GM23338 (cell line): ENCODE data around the gene OLFML2B. TPM values are rescaled to one million over a fixed set of nuclear protein-coding genes. Genes with fewer than 3 reads are reported as not detected.

Experiments
- ATAC-seq: fragments of 200-7000 bp; cut with Tn5 transposase; 3 replicates; pipeline ENCODE4 v1.9.1; 2020
- DNase-seq: peaks from one replicate; pipeline ENCODE4 v3.0.0-alpha.2; 2015; ENCODE audit warnings: low spot score
- H2AFZ ChIP-seq: fragments of 200-600 bp; sonication (generic); 2 replicates; pipeline ENCODE4 v1.8.0; 2016; ENCODE audit warnings: antibody characterized with exemption, mild to moderate bottlenecking, moderate library complexity
- H3F3A ChIP-seq: fragments of 200-600 bp; sonication (generic); replicated peaks from 2 replicates; pipeline ENCODE4 v1.8.0; 2017; ENCODE audit warnings: antibody characterized with exemption, mixed run types, low read depth
- H3K27ac ChIP-seq: fragments of 200-600 bp; sonication (generic); 2 replicates; pipeline ENCODE4 v1.6.1; 2016; ENCODE audit warnings: low read depth
- H3K27me3 ChIP-seq: fragments of 200-600 bp; sonication (generic); 2 replicates; pipeline ENCODE4 v1.8.0; 2016; ENCODE audit warnings: mild to moderate bottlenecking, mixed run types, moderate library complexity; ENCODE audit not compliant: insufficient read depth
- H3K36me3 ChIP-seq: fragments of 200-600 bp; sonication (generic); 2 replicates; pipeline ENCODE4 v1.8.0; 2016; ENCODE audit warnings: mild to moderate bottlenecking; ENCODE audit not compliant: insufficient read depth
- H3K4me1 ChIP-seq: fragments of 200-600 bp; sonication (generic); 2 replicates; pipeline ENCODE4 v1.8.0; 2016; ENCODE audit warnings: mild to moderate bottlenecking, moderate library complexity; ENCODE audit not compliant: insufficient read depth
- H3K4me2 ChIP-seq: fragments of 200-600 bp; sonication (generic); 2 replicates; pipeline ENCODE4 v1.7.1; 2017; ENCODE audit warnings: mixed run types
- H3K4me3 ChIP-seq: fragments of 200-600 bp; sonication (generic); 2 replicates; pipeline ENCODE4 v1.6.1; 2016; ENCODE audit warnings: mixed run types
- H3K79me2 ChIP-seq: fragments of 200-600 bp; sonication (generic); replicated peaks from 2 replicates; pipeline ENCODE4 v1.8.0; 2017; ENCODE audit warnings: mild to moderate bottlenecking; ENCODE audit not compliant: insufficient read depth
- H3K9me2 ChIP-seq: fragments of 200-600 bp; sonication (generic); 2 replicates; pipeline ENCODE4 v1.8.0; 2017; ENCODE audit not compliant: insufficient read depth
- H4K20me1 ChIP-seq: fragments of 200-600 bp; sonication (generic); replicated peaks from 2 replicates; pipeline ENCODE4 v1.8.0; 2017; ENCODE audit warnings: mild to moderate bottlenecking; ENCODE audit not compliant: insufficient read depth
- H3K27ac Mint-ChIP-seq: 2 replicates; pipeline ENCODE4 v1.8.0; 2020; ENCODE audit warnings: inconsistent platforms, mild to moderate bottlenecking, moderate library complexity, mixed read lengths
- H3K27me3 Mint-ChIP-seq: 3 replicates; pipeline ENCODE4 v1.8.0; 2022; ENCODE audit warnings: low read depth, mild to moderate bottlenecking, moderate library complexity, mixed read lengths, inconsistent platforms; ENCODE audit not compliant: insufficient read depth, poor library complexity
- H3K36me3 Mint-ChIP-seq: 3 replicates; pipeline ENCODE4 v1.8.0; 2021; ENCODE audit warnings: low read depth, mild to moderate bottlenecking, inconsistent platforms, moderate library complexity, mixed read lengths
- H3K4me1 Mint-ChIP-seq: 3 replicates; pipeline ENCODE4 v1.8.0; 2020; ENCODE audit warnings: mild to moderate bottlenecking, inconsistent platforms, mixed read lengths
- H3K4me3 Mint-ChIP-seq: 3 replicates; pipeline ENCODE4 v1.8.0; 2021; ENCODE audit warnings: moderate library complexity, mild to moderate bottlenecking, inconsistent platforms, mixed read lengths
- H3K9me3 Mint-ChIP-seq: 3 replicates; pipeline ENCODE4 v1.8.0; 2020; ENCODE audit warnings: moderate library complexity, mild to moderate bottlenecking, inconsistent platforms, mixed read lengths
- CREB1 ChIP-seq: fragments of 250-450 bp; sonication (Bioruptor Pico); IDR thresholded peaks from 2 replicates; pipeline ENCODE4 v1.5.0; 2020; ENCODE audit warnings: low read depth, mild to moderate bottlenecking, moderate library complexity
- CTCF ChIP-seq, 2 experiments: fragments of 200-600 bp in 1 of 2; sonication (generic) in 1 of 2; conservative IDR thresholded peaks; 2 replicates each; pipeline versions ENCODE4 v1.5.1 to v1.6.1; 2016 to 2017; ENCODE audit warnings: antibody characterized with exemption in 2 of 2, low read depth in 2 of 2, mild to moderate bottlenecking in 2 of 2, moderate library complexity in 1 of 2
- EZH2 ChIP-seq: fragments of 200-600 bp; sonication (generic); IDR thresholded peaks from one replicate; pipeline ENCODE4 v1.8.0; 2017; ENCODE audit warnings: antibody characterized with exemption, mild to moderate bottlenecking, low read depth; ENCODE audit not compliant: unreplicated experiment
- EZH2phosphoT487 ChIP-seq: fragments of 200-600 bp; sonication (generic); IDR thresholded peaks from one replicate; pipeline ENCODE4 v1.8.1; 2018; ENCODE audit warnings: antibody characterized with exemption; ENCODE audit not compliant: unreplicated experiment
- JUNB ChIP-seq: IDR thresholded peaks from one replicate; pipeline ENCODE4 v1.6.1; 2016; ENCODE audit warnings: antibody characterized with exemption; ENCODE audit not compliant: unreplicated experiment
- NANOG ChIP-seq: IDR thresholded peaks from 2 replicates; pipeline ENCODE4 v1.6.1; 2016; ENCODE audit warnings: antibody characterized with exemption, borderline replicate concordance
- POLR2AphosphoS5 ChIP-seq: IDR thresholded peaks from 2 replicates; pipeline ENCODE4 v1.6.1; 2016; ENCODE audit warnings: antibody characterized with exemption, low read depth
- REST ChIP-seq: IDR thresholded peaks from one replicate; pipeline ENCODE4 v1.6.1; 2018; ENCODE audit warnings: antibody characterized with exemption; ENCODE audit not compliant: unreplicated experiment
- ZNF114 ChIP-seq: fragments of 250-450 bp; sonication (Bioruptor Pico); IDR thresholded peaks from 2 replicates; pipeline ENCODE4 v1.5.0; 2020; ENCODE audit warnings: mild to moderate bottlenecking, moderate library complexity
- ZNF331 ChIP-seq: fragments of 250-450 bp; sonication (Bioruptor Pico); IDR thresholded peaks from 2 replicates; pipeline ENCODE4 v1.5.0; 2020; ENCODE audit warnings: low read depth, mild to moderate bottlenecking, moderate library complexity
- polyA plus RNA-seq: library from polyadenylated mRNA; unstranded; fragments of >200 nt; fragmentation: Nextera tagmentation; extraction: Ambion mirVana; gene quantifications from 2 replicates; pipeline ENCODE4 v1.2.1, GENCODE V29; 2016
- total RNA-seq: library from RNA; depleted of rRNA; stranded (reverse); fragments of >200 nt; shearing (Covaris generic); gene quantifications from 2 replicates; pipeline ENCODE4 v1.2.3, GENCODE V29; 2014

OLFML2B gene
- total and polyA plus RNA-seq, 2 experiments from 2014 or later: 2.9 to 4.3 TPM

- TF ChIP-seq REST: no peak
- no peak for TF ChIP-seq CREB1 (CRISPR knock-in tag)
- TF ChIP-seq ZNF331: no peak
- TF ChIP-seq CTCF (conservative IDR thresholded peaks at IDR 0.05; ENCODE audit: low read depth in 2 of 2): no peak
- TF ChIP-seq EZH2phosphoT487: no peak
- no peak for TF ChIP-seq JUNB
- no peak for TF ChIP-seq NANOG
- TF ChIP-seq POLR2AphosphoS5: no peak
- no peak for TF ChIP-seq EZH2
Measured at GRCh38 chr1:162003830-162004215, 19.8 kb downstream of the OLFML2B start (continued).

- H3K27ac ChIP-seq: no peak overlapping the region
- no peak overlapping the region for H3K4me3 Mint-ChIP-seq
- H3K4me3 ChIP-seq: no peak overlapping the region
- H2AFZ ChIP-seq: no peak overlapping the region; the same call in 1 of the 2 replicates
- H3K27me3 ChIP-seq: no peaks in the 10 kb centered on the region
- H3K27me3 Mint-ChIP-seq: peaks cover 2% of the 10 kb centered on the region
- H3K4me1 ChIP-seq: 0 out of 2 replicates have a peak, but pooled peaks cover 4% of the 10 kb centered on the region
- H3K9me3 Mint-ChIP-seq: no peaks in the 10 kb centered on the region
- H3K4me1 Mint-ChIP-seq: peaks cover 15% of the 10 kb centered on the region
- H3K4me2 ChIP-seq: no peak overlapping the region
- H3K36me3 Mint-ChIP-seq: no peaks in the 10 kb centered on the region
- DNase-seq (no peak), ATAC-seq (peak; percentile 23)
- H3F3A ChIP-seq: no peaks in the 10 kb centered on the region
- no peak overlapping the region for H3K27ac Mint-ChIP-seq
- no peaks in the 10 kb centered on the region for H4K20me1 ChIP-seq
- no peaks in the 10 kb centered on the region for H3K9me2 ChIP-seq
- no peaks in the 10 kb centered on the region for H3K36me3 ChIP-seq
- H3K79me2 ChIP-seq: no peaks in the 10 kb centered on the region
- TF ChIP-seq ZNF114 (CRISPR knock-in tag): no peak
- TF ChIP-seq REST: no peak
Measured at GRCh38 chr1:162003061-162003829, 20.4 kb downstream of the OLFML2B start.
